Measurements from ENCODE around the gene MINDY4B.

MINDY4B gene

DNA sequence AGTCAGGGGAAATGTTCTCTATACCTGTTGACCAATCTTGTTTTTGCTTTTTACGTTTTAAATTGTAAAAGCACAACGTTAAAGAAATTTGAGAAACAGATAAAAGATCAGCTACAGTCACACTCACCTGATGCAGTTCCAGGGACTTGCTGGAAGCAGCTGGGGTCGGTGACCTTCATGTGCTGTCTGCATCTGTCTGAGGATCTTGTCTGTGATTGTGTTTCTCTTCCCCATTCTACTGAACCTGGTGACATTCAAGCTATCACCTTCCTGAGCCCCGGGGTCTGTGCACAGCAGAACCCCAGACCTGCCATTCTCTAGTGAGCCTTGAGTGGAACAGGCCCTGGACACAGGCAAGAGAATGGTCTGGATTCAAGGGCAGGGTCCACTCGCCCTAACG lies 75.8 kb downstream of the MINDY4B start:
- no peak overlapping the region for H3K4me3 ChIP-seq (ENCODE audit: low read depth, low read length, poor library complexity, severe bottlenecking)
- no peak overlapping the region for H3K27ac ChIP-seq (ENCODE audit: low read depth, low read length, poor library complexity, severe bottlenecking)
- H3K9me3 ChIP-seq (ENCODE audit: low read length), result no peaks in the 10 kb centered on the region
- H3K9ac ChIP-seq (ENCODE audit: low read length), result no peak overlapping the region
- H3K4me2 ChIP-seq (ENCODE audit: low read length), result no peak overlapping the region
- H3K79me2 ChIP-seq (ENCODE audit: insufficient read depth, low read length), result no peaks in the 10 kb centered on the region
- no peaks in the 10 kb centered on the region for H3K9me2 ChIP-seq (ENCODE audit: low read depth, low read length)
- no peaks in the 10 kb centered on the region for H4K20me1 ChIP-seq (ENCODE audit: insufficient read depth, low read length)
- no peaks in the 10 kb centered on the region for H3K36me3 ChIP-seq (ENCODE audit: insufficient read depth, low read length)
- no peak for TF ChIP-seq EZH2 (IDR thresholded peaks at IDR 0.05; ENCODE audit: borderline replicate concordance, low read length)
- TF ChIP-seq, protein P1, sequence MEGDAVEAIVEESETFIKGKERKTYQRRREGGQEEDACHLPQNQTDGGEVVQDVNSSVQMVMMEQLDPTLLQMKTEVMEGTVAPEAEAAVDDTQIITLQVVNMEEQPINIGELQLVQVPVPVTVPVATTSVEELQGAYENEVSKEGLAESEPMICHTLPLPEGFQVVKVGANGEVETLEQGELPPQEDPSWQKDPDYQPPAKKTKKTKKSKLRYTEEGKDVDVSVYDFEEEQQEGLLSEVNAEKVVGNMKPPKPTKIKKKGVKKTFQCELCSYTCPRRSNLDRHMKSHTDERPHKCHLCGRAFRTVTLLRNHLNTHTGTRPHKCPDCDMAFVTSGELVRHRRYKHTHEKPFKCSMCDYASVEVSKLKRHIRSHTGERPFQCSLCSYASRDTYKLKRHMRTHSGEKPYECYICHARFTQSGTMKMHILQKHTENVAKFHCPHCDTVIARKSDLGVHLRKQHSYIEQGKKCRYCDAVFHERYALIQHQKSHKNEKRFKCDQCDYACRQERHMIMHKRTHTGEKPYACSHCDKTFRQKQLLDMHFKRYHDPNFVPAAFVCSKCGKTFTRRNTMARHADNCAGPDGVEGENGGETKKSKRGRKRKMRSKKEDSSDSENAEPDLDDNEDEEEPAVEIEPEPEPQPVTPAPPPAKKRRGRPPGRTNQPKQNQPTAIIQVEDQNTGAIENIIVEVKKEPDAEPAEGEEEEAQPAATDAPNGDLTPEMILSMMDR (IDR thresholded peaks at IDR 0.05; ENCODE audit: low read length), result no peak
- no peaks in the 10 kb centered on the region for H3F3A ChIP-seq (ENCODE audit: insufficient read depth, low read length)
- H2AFZ ChIP-seq (ENCODE audit: low read length), result no peak overlapping the region
- no peaks in the 10 kb centered on the region for H3K4me1 ChIP-seq (ENCODE audit: insufficient read depth, low read length, severe bottlenecking)
- H3K27me3 ChIP-seq (ENCODE audit: insufficient read depth, low read length), result no peaks in the 10 kb centered on the region

DNA sequence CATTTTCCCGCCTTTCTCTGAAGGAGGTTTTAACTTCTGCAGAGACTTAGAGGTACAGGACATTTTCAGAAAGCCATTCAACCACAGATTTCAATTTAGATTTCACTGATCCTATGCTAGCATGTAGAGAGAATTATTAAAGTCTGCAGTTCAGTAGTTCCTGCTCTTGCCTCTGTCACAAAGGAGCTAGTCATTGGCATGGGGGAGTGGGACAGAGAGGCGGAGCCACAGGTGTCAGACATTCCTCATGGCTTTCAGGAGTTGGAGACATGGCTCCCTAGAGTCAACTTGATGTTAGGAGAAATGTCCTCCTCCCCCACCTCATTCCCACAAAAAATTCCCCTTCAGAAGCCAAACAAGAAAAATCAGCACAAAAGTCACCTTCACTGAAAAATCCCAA lies 76.2 kb downstream of the MINDY4B start:
- H3F3A ChIP-seq (ENCODE audit: insufficient read depth, low read length), result no peaks in the 10 kb centered on the region

DNA sequence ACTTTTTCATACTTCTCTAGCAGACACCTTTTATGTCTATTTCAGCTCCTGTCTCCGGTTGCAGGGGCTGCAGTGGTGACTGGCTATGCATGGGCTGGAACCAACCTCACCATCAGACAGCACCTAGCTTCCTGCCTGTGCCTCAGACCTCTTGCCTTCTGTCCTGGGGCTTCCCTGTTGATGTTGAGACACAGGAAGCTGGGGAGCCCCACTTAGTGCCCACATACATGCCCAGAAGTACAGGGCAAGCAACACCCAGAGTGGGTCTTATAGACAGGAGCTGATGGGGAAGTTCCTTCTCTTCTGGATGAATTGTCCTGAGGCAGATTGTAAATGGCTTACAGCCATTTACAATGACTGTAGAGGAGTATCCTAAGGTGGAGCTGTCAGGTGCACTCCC lies 77.0 kb downstream of the MINDY4B start:
- H3F3A ChIP-seq (ENCODE audit: insufficient read depth, low read length), result no peaks in the 10 kb centered on the region
- H3K4me2 ChIP-seq (ENCODE audit: low read length), result no peak overlapping the region
- no peak overlapping the region for H2AFZ ChIP-seq (ENCODE audit: low read length)
- no peaks in the 10 kb centered on the region for H4K20me1 ChIP-seq (ENCODE audit: insufficient read depth, low read length)
- H3K9me2 ChIP-seq (ENCODE audit: low read depth, low read length), result no peaks in the 10 kb centered on the region
- H3K9ac ChIP-seq (ENCODE audit: low read length), result no peak overlapping the region
- no peaks in the 10 kb centered on the region for H3K36me3 ChIP-seq (ENCODE audit: insufficient read depth, low read length)
- H3K27me3 ChIP-seq (ENCODE audit: insufficient read depth, low read length), result no peaks in the 10 kb centered on the region
- H3K27ac ChIP-seq (ENCODE audit: low read depth, low read length, poor library complexity, severe bottlenecking), result no peak overlapping the region
- no peaks in the 10 kb centered on the region for H3K79me2 ChIP-seq (ENCODE audit: insufficient read depth, low read length)
- TF ChIP-seq EZH2 (IDR thresholded peaks at IDR 0.05; ENCODE audit: borderline replicate concordance, low read length), result no peak
- TF ChIP-seq, protein P1 (IDR thresholded peaks at IDR 0.05; ENCODE audit: low read length), result no peak
- H3K4me3 ChIP-seq (ENCODE audit: low read depth, low read length, poor library complexity, severe bottlenecking), result no peak overlapping the region
- H3K4me1 ChIP-seq (ENCODE audit: insufficient read depth, low read length, severe bottlenecking), result no peaks in the 10 kb centered on the region
- H3K9me3 ChIP-seq (ENCODE audit: low read length), result no peaks in the 10 kb centered on the region

More for the DNA sequence above, 76.2 kb downstream of the MINDY4B start:
- no peak for TF ChIP-seq EZH2 (IDR thresholded peaks at IDR 0.05; ENCODE audit: borderline replicate concordance, low read length)
- TF ChIP-seq, protein P1 (IDR thresholded peaks at IDR 0.05; ENCODE audit: low read length), result no peak
- no peaks in the 10 kb centered on the region for H3K9me2 ChIP-seq (ENCODE audit: low read depth, low read length)
- H3K9me3 ChIP-seq (ENCODE audit: low read length), result no peaks in the 10 kb centered on the region
- H3K27ac ChIP-seq (ENCODE audit: low read depth, low read length, poor library complexity, severe bottlenecking), result no peak overlapping the region
- no peak overlapping the region for H2AFZ ChIP-seq (ENCODE audit: low read length)
- no peaks in the 10 kb centered on the region for H3K79me2 ChIP-seq (ENCODE audit: insufficient read depth, low read length)
- H3K4me1 ChIP-seq (ENCODE audit: insufficient read depth, low read length, severe bottlenecking), result no peaks in the 10 kb centered on the region
- H3K4me2 ChIP-seq (ENCODE audit: low read length), result no peak overlapping the region
- no peaks in the 10 kb centered on the region for H3K36me3 ChIP-seq (ENCODE audit: insufficient read depth, low read length)
- no peak overlapping the region for H3K4me3 ChIP-seq (ENCODE audit: low read depth, low read length, poor library complexity, severe bottlenecking)
- H4K20me1 ChIP-seq (ENCODE audit: insufficient read depth, low read length), result no peaks in the 10 kb centered on the region
- H3K27me3 ChIP-seq (ENCODE audit: insufficient read depth, low read length), result no peaks in the 10 kb centered on the region
- H3K9ac ChIP-seq (ENCODE audit: low read length), result no peak overlapping the region
